ENCODE data around the gene TAAR5.
"Not testable (repeated sequence)": the region's sequence is repeated elsewhere in the genome, so short reads cannot be mapped to it uniquely, and the experiment has no call there.

The TAAR5 gene

DNA sequence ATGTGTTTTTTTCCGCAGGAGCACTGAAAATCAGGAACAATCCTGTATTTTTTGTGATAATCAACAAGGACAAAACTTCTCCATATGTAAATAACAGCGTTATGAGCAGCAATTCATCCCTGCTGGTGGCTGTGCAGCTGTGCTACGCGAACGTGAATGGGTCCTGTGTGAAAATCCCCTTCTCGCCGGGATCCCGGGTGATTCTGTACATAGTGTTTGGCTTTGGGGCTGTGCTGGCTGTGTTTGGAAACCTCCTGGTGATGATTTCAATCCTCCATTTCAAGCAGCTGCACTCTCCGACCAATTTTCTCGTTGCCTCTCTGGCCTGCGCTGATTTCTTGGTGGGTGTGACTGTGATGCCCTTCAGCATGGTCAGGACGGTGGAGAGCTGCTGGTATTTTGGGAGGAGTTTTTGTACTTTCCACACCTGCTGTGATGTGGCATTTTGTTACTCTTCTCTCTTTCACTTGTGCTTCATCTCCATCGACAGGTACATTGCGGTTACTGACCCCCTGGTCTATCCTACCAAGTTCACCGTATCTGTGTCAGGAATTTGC lies 19.2 kb downstream of the TAAR5 start, which contains the start of gene TAAR6:
TSS of gene TAAR6 (plus strand) at position 102 of the 557 bp plus-strand sequence. CDS start at position 102, 0 bp downstream.
- DNase-seq (ENCODE audit: low read depth in 2 of 2): no peak

DNA sequence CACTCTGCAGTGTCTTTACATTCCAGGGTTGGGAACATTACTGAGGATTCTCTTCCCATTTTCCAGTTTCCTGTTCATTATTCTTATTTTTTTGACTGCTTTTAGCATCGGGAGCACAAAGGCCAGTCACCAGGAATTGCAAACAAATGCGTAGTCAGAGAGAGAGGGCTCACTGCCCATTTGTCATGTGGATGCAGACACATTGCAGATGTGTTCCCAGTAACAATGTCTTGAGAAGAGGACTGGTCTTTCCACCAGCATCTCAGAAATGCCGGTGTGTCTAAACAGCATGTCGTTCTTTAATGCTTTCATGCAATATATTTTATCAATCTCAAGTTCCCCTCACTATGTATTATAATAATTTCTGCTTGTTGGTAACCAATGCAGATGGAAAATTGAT lies 20.4 kb downstream of the TAAR5 start:
- DNase-seq (ENCODE audit: low read depth in 2 of 2): no peak

DNA sequence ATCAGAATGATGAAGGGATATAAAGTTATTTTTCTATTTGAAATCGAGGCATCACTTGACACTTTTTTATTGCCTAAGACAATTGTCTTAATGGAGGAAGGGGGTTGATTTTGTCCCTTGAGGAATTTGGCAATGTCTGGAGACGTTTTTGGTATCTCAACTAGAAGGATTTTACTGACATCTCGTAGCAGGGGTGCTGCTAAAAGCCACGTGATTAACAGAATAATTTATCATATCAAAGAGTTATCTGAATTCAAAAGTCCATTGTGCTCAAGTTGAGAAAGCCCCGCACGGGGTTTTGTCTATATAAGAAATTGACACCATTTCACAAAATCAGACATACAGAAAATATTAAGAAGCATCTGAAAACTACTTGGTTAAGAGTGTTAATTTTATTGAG lies 20.9 kb downstream of the TAAR5 start:
- DNase-seq (ENCODE audit: low read depth in 2 of 2): no peak

DNA sequence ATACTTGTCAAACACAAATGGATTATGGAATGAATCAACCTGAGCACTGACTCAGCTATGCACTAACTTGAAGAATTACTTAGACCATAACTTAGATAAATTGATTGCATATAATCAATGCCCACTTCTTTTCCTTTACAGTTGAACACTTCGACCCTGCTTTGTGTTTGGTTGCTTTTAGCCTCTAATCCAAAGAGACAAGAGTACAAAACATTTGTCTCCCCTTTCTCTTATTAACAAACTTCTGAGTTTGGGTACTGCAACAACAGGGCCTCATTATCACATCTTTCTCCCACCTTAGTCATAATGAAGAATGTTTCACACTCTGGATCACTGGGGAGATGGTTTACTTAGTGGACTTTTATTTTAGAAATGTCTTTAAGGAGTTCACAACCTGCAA lies 22.0 kb downstream of the TAAR5 start:
- DNase-seq (ENCODE audit: low read depth in 2 of 2): no peak

DNA sequence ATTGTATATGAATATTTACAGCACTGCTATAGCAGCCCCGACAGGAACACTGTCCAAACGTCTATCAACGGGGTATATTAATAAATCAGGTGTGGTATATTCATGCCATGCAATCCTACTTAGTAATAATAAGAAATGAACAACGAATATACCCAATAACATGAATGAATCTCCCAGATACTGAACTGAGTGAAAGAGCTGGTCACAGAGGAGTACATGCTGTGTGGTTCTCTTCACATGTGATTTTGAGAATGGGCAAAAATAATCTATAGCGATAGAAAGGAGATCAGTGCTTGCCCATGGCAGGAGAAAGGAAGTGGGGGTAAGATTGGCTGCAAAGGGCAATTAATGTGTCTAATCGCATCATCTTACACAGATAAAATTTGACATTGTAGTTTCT lies 23.1 kb downstream of the TAAR5 start:
- no peak for DNase-seq (ENCODE audit: low read depth in 2 of 2)

DNA sequence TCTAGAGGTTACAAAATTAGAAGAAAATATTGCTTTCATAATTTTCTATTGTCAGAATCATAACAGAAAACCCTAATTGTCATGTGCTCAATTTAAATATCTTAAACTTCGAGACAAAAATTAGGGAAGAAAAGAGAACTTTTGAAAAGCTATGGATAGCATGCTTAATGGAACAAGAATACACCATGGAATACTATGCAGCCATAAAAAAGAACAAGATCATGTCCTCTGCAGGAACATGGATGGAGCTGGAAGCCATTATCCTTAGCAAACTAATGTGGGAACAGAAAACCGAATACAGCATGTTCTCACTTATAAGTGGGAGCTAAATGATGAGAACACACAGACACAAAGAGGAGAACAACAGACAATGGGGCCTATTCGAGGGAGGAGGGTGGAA lies 29.5 kb downstream of the TAAR5 start:
- not testable (repeated sequence) for DNase-seq (ENCODE audit: low read depth in 2 of 2)

DNA sequence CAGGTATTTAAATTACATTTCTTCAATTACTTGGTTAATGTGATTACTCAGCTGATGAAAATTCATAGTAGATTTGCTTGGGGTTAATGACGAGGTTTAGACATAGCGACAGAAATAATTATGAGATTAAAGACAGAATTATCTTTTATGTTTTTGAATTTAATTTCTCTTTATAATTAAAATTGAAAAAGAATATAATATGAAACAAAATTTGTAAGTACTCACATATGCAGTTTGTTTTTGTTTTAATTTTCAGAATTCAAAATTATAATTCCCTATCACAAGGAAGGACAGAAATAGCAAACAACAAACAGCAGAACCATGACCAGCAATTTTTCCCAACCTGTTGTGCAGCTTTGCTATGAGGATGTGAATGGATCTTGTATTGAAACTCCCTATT lies 37.2 kb downstream of the TAAR5 start, which contains the start of gene TAAR8:
TSS of gene TAAR8 (plus strand) at position 301 of the 400 bp plus-strand sequence. CDS start at position 322, 21 bp downstream.
- no peak for DNase-seq (ENCODE audit: low read depth in 2 of 2)

DNA sequence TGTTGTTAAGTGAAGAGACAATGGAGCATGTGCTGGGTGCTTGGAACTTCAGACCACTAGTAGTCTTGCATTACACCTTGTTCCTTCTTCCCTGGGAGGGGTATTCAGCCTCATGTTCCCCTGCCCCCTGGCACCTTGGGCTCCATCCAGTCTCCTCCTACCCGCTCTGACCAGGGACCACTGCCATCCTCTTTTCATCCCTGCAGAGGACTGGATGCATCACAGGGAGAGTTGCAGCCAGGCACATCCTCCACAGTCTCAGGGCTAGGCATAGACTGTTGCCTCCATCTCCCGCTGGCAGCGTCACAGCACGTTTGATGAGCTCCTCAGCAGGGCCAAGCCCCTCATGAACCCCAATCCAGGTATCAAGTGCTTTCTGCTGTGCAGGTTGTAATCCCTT lies 38.3 kb downstream of the TAAR5 start:
- DNase-seq (ENCODE audit: low read depth in 2 of 2): no peak

DNA sequence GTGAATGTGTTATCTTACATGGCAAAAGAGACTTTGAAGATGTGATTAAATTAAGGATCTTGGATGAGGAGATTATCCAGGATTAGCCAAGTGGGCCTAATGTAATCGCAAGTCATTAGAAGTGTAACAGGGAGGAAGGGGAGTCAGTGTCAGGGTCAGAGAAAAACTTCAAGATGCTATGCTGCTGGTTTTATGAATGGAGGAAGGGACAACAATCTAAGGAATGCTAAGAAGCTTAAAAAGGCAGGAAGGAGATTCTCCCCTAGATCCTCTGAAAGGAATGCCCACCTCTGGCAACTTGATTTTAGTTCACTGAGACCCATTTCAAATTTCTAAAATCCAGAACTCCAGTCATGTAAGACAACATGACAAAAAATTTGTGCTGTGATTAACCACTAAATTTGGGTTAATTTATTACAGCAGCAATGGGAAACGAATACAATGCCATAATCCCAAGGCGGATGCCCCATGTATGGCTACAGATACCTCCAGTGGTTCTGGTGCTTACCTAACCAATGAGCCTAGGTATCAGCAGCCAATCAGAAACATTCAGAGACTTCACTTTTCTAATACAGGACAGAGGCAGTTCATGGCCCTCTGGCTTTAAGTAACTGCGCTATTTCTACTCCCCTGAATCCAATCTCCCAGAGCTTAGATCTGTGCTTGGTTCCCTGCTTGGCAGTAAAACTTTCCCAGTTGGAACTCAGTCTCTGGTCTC lies 40.6 kb downstream of the TAAR5 start:
- no peak for DNase-seq (ENCODE audit: low read depth in 2 of 2)

DNA sequence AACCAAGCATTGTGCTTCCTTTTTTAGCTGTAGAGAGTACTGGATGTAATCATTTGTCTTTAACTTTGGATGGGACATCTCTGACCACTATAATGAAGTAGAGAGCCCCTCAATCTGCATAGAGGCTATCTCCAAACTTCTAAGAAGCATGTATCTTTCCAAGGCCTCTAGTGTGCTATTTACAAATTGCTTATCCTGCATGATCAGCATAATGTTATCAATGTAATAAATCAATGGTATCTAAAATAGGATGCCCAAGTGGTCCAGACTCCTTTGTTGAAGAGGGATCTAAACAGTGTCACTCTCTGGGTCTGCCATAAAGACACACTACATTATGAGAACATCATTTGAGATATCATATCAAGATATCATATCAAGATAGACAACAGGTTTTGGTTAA lies 44.7 kb downstream of the TAAR5 start:
- no peak for DNase-seq (ENCODE audit: low read depth in 2 of 2)

Data from stimulated activated CD4-positive, alpha-beta T cell treated with anti-CD3 and anti-CD28 coated beads, Interleukin-12 subunit alpha, Interleukin-12 subunit beta, amount 100 ng/mL, for 24 hours (primary cell).